AG09319 (cell line): ENCODE results near the gene DTX2.
"Not testable (repeated sequence)": the region's sequence is repeated elsewhere in the genome, so short reads cannot be mapped to it uniquely, and the experiment has no call there.

Experiments
- DNase-seq: peaks from one replicate; pipeline ENCODE4 v3.0.0-alpha.2; 2010; ENCODE audit warnings: low read depth; ENCODE audit errors: extremely low read depth
- CTCF ChIP-seq: IDR thresholded peaks from 2 replicates; pipeline ENCODE4 v1.5.1; 2011; ENCODE audit warnings: low read depth, mild to moderate bottlenecking, inconsistent platforms, low read length, moderate library complexity

The DTX2 gene

GRCh38 chr7:76427635-76428034 lies 33.9 kb upstream of the DTX2 start:
- no peak for TF ChIP-seq CTCF

GRCh38 chr7:76428149-76428823 lies 33.2 kb upstream of the DTX2 start:
- no peak for DNase-seq
- no peak for TF ChIP-seq CTCF

More at GRCh38 chr7:76427635-76428034, 33.9 kb upstream of the DTX2 start:
- DNase-seq: no peak

DNA sequence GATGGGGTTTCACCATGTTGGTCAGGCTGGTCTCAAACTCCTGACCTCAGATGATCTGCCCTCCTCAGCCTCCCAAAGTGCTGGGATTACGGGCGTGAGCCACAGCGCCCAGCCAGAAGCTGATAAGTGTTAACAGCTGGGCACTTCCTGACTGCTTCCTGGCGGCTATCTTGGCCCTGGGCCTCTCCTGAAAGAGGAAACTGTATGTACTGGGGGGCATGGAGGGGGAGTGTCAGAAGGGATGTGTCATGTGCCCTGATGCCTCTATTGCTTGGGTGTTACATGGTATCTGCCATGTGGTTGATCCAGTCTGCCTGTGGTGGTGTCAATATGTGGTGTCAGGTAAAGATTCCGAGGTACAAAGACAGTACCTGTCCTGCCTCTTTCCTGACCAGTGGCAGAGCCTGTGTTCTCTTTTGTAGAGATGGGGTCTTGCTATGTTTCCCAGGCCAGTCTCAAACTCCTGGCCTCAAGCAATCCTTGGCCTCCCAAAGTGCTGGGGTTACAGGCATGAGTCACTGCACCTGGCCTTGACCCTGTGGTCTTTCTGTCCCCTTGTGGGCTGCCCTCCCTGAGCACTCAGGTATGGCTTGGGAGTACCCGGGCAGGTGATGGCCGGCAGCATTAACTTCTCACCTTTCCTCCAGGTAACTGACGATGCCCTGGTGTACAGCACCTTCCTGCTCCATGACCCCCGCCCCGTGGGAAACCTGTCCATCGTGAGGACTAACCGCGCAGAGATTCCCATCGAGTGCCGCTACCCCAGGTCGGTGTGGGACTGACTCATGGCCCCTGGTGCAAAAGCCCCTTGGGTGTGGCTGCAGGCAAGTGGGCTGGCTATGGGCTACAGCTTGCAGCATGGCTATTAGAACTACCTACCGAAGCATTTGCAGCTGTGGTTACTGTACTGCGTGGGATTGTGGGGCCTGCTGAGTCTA lies 32.4 kb upstream of the DTX2 start:
- DNase-seq: no peak
- no peak for TF ChIP-seq CTCF

- DNase-seq: no peak
- no peak for TF ChIP-seq CTCF
Measured at GRCh38 chr7:76430211-76430610, 31.3 kb upstream of the DTX2 start.

- no peak for TF ChIP-seq CTCF
- DNase-seq: no peak
Measured at GRCh38 chr7:76430836-76431235, 30.7 kb upstream of the DTX2 start.

GRCh38 chr7:76437873-76438272 lies 23.6 kb upstream of the DTX2 start:
- DNase-seq: not testable (repeated sequence)
- TF ChIP-seq CTCF: peak; percentile 48

DNA sequence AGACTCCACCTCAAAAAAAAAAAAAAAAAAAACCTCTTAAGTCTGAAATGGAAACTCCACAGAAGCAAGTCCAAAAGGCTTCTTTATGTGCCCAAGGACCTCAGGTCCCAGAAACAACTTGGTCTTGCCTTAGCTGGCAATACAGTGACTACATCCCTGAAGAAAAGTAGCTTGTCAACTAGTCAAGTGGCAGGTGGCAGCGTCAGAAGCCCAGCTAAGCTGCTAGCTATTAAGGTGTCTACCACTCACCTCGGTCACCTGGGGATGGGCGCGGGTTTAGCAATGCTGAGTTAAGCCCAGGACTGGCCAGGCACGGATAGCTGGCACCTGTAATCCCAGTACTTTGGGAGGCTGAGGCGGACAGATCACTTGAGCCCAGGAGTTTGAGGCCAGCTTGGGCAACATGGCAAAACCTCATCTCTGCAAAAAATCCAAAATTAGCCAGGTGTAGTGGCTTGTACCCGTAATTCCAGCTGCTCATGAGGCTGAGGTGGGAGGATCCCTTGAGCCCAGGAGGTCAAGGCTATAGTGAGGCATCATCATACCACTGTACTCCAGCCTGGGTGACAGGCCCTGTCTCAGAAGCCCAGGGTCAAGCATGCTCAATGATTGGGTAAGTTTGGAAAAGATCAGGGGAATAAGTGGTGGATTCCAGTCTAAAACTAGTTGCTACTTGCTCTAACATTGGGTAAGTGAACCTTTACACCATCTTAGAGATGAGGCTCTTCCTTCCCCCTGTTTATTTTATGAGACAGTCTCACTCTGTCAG lies 22.2 kb upstream of the DTX2 start:
- not testable (repeated sequence) for DNase-seq

DNA sequence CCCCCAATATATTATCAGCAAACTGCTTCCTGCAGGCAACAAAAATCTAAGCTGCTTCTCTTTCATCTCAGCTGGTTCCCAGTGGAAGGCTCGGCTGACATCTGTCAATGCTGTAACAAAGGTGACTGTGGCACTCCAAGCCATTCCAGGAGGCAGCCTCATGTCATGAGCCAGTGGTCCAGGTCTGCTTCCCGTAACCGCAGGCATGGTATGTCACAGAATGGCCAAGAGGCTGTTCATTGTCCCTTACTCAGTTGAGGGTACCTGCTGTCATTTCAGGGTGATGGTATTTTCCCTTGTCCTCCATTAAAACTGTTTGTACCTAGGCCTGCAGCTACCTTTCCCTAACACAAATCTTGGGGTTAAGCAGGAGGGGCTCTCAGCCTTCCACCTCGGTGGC lies 21.1 kb upstream of the DTX2 start:
- not testable (repeated sequence) for DNase-seq

- DNase-seq: not testable (repeated sequence)
Measured at GRCh38 chr7:76441792-76442191, 19.7 kb upstream of the DTX2 start.

- not testable (repeated sequence) for DNase-seq
Measured at GRCh38 chr7:76442664-76443446, 18.7 kb upstream of the DTX2 start.

DNA sequence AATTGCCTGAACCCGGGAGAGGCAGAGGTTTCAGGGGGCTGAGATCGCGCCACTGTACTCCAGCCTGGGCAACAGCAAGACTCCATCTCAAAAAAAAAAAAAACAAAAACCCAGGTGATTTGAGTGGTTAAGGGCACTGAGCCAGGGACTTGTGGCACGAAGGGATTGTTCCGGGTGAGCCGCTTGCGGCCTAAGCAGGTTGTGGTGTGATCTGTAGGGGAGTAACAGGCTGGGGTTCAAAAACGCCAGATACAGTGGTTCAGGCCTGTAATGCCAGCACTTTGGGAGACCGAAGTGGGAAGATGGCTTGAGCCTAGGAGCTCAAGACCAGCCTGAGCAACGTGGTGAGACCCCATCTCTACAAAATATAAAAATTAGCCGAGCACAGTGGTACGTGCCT lies 17.7 kb upstream of the DTX2 start:
- DNase-seq: not testable (repeated sequence)
